Glomerular visceral epithelial cell (primary cell): ENCODE results near the gene PAEP.

Experiments used
- DNase-seq: peaks from one replicate; pipeline ENCODE4 v3.0.0-alpha.2; 2016; ENCODE audit errors: extremely low spot score

Gene PAEP

DNA sequence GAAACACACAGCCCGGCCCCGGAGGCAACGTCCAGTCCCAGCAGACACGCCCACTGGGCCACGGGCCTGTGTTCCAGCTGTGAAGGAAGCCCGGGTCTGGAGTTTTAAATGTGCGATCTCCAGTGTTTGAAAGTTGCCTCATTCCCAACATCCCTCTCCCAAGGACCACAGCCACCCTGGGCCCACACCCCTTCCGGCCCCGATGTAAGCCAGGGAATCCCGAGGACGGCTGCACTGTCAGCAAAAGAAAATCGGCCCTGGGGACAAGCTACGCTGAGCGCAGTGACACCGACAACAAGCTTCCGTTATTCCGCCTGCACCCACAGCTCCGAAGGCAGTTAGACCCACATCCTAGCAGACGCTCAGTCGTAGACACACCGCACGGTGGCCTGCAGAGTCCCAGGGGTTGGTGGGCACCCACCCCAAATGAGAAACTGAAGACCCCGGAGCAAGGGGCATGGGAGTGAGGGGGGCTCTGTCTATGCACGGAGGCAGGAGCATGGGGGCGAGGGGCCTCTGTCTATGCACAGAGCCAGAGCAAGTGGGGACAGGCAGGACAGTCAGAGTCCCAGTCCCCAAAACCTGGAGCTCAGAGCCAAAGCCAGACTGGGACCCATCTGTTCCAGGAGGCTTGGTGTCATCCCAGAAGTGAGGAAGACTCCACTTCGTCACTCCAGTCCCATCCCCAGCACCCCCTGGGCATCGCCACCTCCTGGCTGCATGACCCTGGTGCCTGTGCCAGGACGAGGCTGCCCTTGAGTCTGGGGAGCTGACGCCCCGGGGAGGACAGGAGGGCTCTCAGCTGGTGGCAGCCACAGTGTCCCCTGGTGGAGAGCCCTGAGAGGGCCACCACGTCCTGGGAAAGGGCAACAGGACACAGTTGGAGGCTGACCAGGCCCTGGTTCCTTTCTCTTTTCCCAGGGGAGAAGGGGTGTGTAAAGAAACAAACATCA is 54.4 kb downstream of the PAEP start:
- DNase-seq, result no peak
